ENCODE results near the gene DOCK11. TPM values are rescaled to one million over a fixed set of nuclear protein-coding genes. Genes with fewer than 3 reads are reported as not detected.

The DOCK11 gene
- total and polyA plus RNA-seq, 7 experiments from 2014 or later = 24.2 to 115 (median 78.5) TPM

DNA sequence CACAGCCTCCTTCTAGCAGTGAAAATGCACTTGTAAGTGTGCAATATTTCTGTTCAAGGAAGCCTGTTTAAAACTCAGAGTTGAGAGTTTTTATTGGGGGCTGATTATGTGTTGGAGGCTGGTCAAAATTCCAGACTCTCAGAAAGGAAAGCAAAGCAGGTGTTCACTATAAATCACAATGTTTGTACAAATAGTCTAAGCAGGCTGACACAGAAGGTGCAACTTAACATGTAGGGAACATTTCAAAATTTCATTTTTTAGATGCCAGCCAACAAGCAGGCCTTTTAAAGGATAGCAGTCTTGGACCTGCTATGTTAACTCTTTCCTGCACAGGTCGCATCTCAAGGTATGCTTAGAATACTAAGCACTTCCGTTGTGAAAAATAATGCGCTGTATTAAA, 119.5 kb downstream of the DOCK11 start:
- peaks cover 0 to 12% (median 10%) of the 10 kb centered on the region in 5 donors for H3K36me3 Mint-ChIP-seq
- H3K9me3 Mint-ChIP-seq = no peaks in the 10 kb centered on the region
- no peak overlapping the region for H3K27ac ChIP-seq (ENCODE audit: low read depth, low read length)
- CTCF ChIA-PET = no interaction called here
- H3K27ac Mint-ChIP-seq = no peak overlapping the region
- ATAC-seq (no peak), DNase-seq (no peak)
- no peaks in the 10 kb centered on the region for H3K9me3 ChIP-seq (ENCODE audit: control insufficient read depth in 2 of 3, low read length in 3 of 3)
- H3K4me1 ChIP-seq (ENCODE audit: control insufficient read depth in 2 of 2, insufficient read depth in 2 of 2, low read length in 2 of 2) = no peaks in the 10 kb centered on the region
- peaks cover 15 to 61% (median 20%) of the 10 kb centered on the region in 3 experiments for H3K36me3 ChIP-seq (ENCODE audit: control insufficient read depth in 2 of 3, insufficient read depth in 3 of 3, low read length in 3 of 3)
- H3K27me3 ChIP-seq (ENCODE audit: control insufficient read depth in 2 of 2, insufficient read depth in 2 of 2, low read length in 2 of 2) = no peaks in the 10 kb centered on the region
- no peak overlapping the region for H3K4me3 Mint-ChIP-seq
- H3K4me1 Mint-ChIP-seq = peaks cover 0 to 9% (median 0%) of the 10 kb centered on the region in 7 donors
- POLR2A ChIA-PET = no interaction called here
- no peak overlapping the region for H3K4me3 ChIP-seq (ENCODE audit: low read length)
- intact Hi-C loops (cut with micrococcal nuclease) = no loop called here
- H3K27me3 Mint-ChIP-seq = no peaks in the 10 kb centered on the region

DNA sequence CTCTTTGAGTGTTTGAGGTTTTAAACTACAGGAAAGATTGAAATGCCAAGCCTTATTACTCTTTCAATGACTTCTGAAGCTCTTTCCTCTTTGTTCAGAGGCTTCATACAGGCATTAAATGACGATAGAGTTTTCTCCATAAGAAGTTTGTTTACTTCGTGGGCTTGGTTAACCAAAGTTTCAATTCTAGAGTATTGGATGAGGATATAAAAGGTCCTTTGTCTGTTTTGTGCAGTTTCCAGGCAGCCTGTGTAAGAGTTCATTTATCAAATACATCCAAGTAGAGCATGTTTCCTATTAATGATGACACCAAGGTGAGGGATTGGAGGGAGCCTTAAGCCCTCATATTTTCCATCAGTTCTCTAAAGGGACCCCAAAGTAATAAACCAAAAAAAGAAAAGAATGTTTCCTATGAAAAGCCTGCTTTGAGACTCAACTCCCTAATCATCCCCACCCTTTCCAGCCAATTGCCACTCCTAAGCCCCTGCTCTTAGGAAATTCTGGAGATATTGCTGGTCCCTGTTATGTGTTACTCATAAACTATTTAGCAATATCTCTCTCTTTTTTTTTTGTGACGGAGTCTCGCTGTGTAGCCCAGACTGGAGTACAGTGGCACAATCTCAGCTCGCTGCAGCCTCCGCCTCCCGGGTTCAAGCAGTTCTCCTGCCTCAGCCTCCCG, 125.6 kb downstream of the DOCK11 start:
- H3K9me3 Mint-ChIP-seq = no peaks in the 10 kb centered on the region
- ChIA-PET CTCF (no interaction called here), POLR2A (no interaction called here)
- no peak overlapping the region for H3K4me3 Mint-ChIP-seq
- intact Hi-C loops (cut with micrococcal nuclease) = no loop called here
- peaks cover 0 to 39% (median under 1%) of the 10 kb centered on the region in 3 experiments for H3K36me3 ChIP-seq (ENCODE audit: control insufficient read depth in 2 of 3, insufficient read depth in 3 of 3, low read length in 3 of 3)
- peak overlapping the region in 2 of 9 donors; percentile 32 for H3K27ac Mint-ChIP-seq
- H3K4me1 Mint-ChIP-seq = peaks cover 0 to 1% (median 0%) of the 10 kb centered on the region in 7 donors
- DNase-seq (no peak), ATAC-seq (no peak)
- H3K4me3 ChIP-seq (ENCODE audit: low read length) = no peak overlapping the region
- H3K27me3 ChIP-seq (ENCODE audit: control insufficient read depth in 2 of 2, insufficient read depth in 2 of 2, low read length in 2 of 2) = no peaks in the 10 kb centered on the region
- no peaks in the 10 kb centered on the region for H3K4me1 ChIP-seq (ENCODE audit: control insufficient read depth in 2 of 2, insufficient read depth in 2 of 2, low read length in 2 of 2)
- peaks cover 0 to 7% (median 3%) of the 10 kb centered on the region in 5 donors for H3K36me3 Mint-ChIP-seq
- H3K9me3 ChIP-seq (ENCODE audit: control insufficient read depth in 2 of 3, low read length in 3 of 3) = no peaks in the 10 kb centered on the region
- no peaks in the 10 kb centered on the region for H3K27me3 Mint-ChIP-seq
- H3K27ac ChIP-seq (ENCODE audit: low read depth, low read length) = no peak overlapping the region

DNA sequence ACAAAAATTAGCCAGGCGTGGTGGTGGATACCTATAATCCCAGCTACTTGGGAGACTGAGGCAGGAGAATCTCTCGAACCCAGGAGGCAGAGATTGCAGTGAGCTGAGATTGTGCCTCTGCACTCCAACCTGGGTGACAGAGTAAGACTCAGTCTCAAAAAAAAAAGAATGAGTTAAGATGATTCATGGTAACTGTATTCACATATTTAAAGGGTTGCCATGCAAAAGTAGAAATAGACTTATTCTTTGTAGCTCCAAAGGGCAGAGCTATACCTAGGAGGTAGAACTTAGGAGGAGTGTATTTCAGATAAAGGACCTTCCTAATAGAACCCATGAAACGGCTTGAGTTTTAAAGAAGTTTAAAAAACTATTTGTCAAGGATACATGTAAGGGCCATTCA, 127.4 kb downstream of the DOCK11 start:
- ATAC-seq (no peak), DNase-seq (no peak)
- H3K4me3 Mint-ChIP-seq = no peak overlapping the region
- peaks cover 0 to 1% (median 0%) of the 10 kb centered on the region in 7 donors for H3K4me1 Mint-ChIP-seq
- H3K36me3 Mint-ChIP-seq = peaks cover 0 to 12% (median 3%) of the 10 kb centered on the region in 5 donors
- no peaks in the 10 kb centered on the region for H3K4me1 ChIP-seq (ENCODE audit: control insufficient read depth in 2 of 2, insufficient read depth in 2 of 2, low read length in 2 of 2)
- no peaks in the 10 kb centered on the region for H3K27me3 Mint-ChIP-seq
- ChIA-PET POLR2A (interaction anchor here (0.6 kb wide), 1 partner anchor 16 kb away, joined by 3 read pairs; no protein-coding TSS in a partner anchor), CTCF (interaction anchor here (1.1 kb wide), 1 partner anchor 9 kb away, joined by 3 read pairs; no protein-coding TSS in a partner anchor)
- H3K36me3 ChIP-seq (ENCODE audit: control insufficient read depth in 2 of 3, insufficient read depth in 3 of 3, low read length in 3 of 3) = peaks cover 0 to 51% (median 8%) of the 10 kb centered on the region in 3 experiments
- H3K27ac Mint-ChIP-seq = peak overlapping the region in 1 of 9 donors; percentile 75
- no peaks in the 10 kb centered on the region for H3K9me3 Mint-ChIP-seq
- no peak overlapping the region for H3K4me3 ChIP-seq (ENCODE audit: low read length)
- H3K27me3 ChIP-seq (ENCODE audit: control insufficient read depth in 2 of 2, insufficient read depth in 2 of 2, low read length in 2 of 2) = no peaks in the 10 kb centered on the region
- no peak overlapping the region for H3K27ac ChIP-seq (ENCODE audit: low read depth, low read length)
- intact Hi-C loops (cut with micrococcal nuclease) = no loop called here
- no peaks in the 10 kb centered on the region for H3K9me3 ChIP-seq (ENCODE audit: control insufficient read depth in 2 of 3, low read length in 3 of 3)

DNA sequence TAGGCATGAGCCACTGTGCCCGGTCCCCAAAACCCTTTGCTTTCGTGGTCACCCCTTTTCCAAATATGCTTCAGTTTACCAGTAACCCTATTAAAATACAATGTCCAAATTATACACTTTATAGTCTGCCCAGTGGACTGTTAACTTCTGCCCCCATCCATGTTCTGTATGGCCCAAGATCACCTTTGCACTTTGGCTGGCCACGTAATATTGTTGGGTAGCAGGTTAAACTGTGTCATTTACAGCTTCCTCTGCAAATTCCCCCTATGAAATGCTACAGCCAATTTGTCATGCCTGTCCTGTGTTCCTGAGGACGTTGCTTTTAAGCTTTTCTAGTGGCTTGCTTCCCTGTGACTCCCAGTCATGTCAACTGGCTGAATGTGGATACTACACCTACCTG, 130.7 kb downstream of the DOCK11 start:
- Histone ChIP-seq H3K9me3 (ENCODE audit: control insufficient read depth in 2 of 3, low read length in 3 of 3) (no peaks in the 10 kb centered on the region), H3K27ac (ENCODE audit: low read depth, low read length) (no peak overlapping the region), H3K36me3 (ENCODE audit: control insufficient read depth in 2 of 3, insufficient read depth in 3 of 3, low read length in 3 of 3) (peaks cover 9 to 58% (median 16%) of the 10 kb centered on the region in 3 experiments), H3K4me3 (ENCODE audit: low read length) (no peak overlapping the region), H3K27me3 (ENCODE audit: control insufficient read depth in 2 of 2, insufficient read depth in 2 of 2, low read length in 2 of 2) (no peaks in the 10 kb centered on the region), H3K4me1 (ENCODE audit: control insufficient read depth in 2 of 2, insufficient read depth in 2 of 2, low read length in 2 of 2) (no peaks in the 10 kb centered on the region)
- H3K27me3 Mint-ChIP-seq = no peaks in the 10 kb centered on the region
- ATAC-seq (no peak), DNase-seq (no peak)
- H3K36me3 Mint-ChIP-seq = peaks cover 0 to 13% (median 3%) of the 10 kb centered on the region in 5 donors
- no peaks in the 10 kb centered on the region for H3K9me3 Mint-ChIP-seq
- ChIA-PET CTCF (no interaction called here), POLR2A (no interaction called here)
- H3K4me3 Mint-ChIP-seq = no peak overlapping the region
- H3K4me1 Mint-ChIP-seq = peaks cover 0 to 1% (median 0%) of the 10 kb centered on the region in 7 donors
- peak overlapping the region in 3 of 9 donors; percentile 33 to 70 (median 41) for H3K27ac Mint-ChIP-seq
- intact Hi-C loops (cut with micrococcal nuclease) = no loop called here

DNA sequence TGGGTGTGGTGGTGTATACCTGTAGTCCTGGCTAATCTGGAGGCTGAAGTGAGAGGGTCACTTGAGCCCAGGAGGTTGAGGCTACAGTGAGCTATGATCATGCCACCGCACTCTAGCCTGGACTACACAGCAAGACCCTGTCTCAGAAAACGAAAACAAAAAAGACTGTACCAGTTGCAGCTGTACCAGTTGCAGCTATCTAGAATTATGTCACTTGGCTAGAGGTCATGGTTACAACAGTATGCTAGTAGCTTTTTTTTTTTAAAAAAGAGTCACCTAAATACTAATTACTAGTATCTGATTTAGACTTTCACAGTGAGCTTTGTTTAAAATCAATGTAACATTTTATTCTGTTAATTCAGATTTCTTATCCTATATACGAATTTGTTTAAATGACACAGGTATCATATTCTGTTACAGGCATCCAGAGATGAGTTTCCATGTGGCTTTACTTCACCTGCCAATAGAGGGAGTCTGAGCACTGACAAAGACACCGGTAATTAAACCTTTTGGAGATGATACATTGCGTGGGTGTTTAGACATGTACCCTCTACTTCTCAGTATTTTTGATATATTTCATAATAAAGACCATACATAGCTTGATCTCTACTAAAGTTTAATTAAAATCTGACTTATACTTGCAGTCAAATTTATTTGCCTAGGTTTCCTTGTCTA, 131.6 kb downstream of the DOCK11 start:
- ChIA-PET POLR2A (no interaction called here), CTCF (no interaction called here)
- H3K27me3 Mint-ChIP-seq = no peaks in the 10 kb centered on the region
- peaks cover 0 to 1% (median 0%) of the 10 kb centered on the region in 7 donors for H3K4me1 Mint-ChIP-seq
- intact Hi-C loops (cut with micrococcal nuclease) = no loop called here
- DNase-seq = no peak
- no peaks in the 10 kb centered on the region for H3K9me3 ChIP-seq (ENCODE audit: control insufficient read depth in 2 of 3, low read length in 3 of 3)
- H3K4me1 ChIP-seq (ENCODE audit: control insufficient read depth in 2 of 2, insufficient read depth in 2 of 2, low read length in 2 of 2) = no peaks in the 10 kb centered on the region
- no peak overlapping the region for H3K4me3 Mint-ChIP-seq
- H3K4me3 ChIP-seq (ENCODE audit: low read length) = no peak overlapping the region
- H3K36me3 Mint-ChIP-seq = peaks cover 0 to 17% (median 3%) of the 10 kb centered on the region in 5 donors
- H3K27ac ChIP-seq (ENCODE audit: low read depth, low read length) = no peak overlapping the region
- no peak for ATAC-seq
- H3K36me3 ChIP-seq (ENCODE audit: control insufficient read depth in 2 of 3, insufficient read depth in 3 of 3, low read length in 3 of 3) = peaks cover 10 to 56% (median 16%) of the 10 kb centered on the region in 3 experiments
- H3K27me3 ChIP-seq (ENCODE audit: control insufficient read depth in 2 of 2, insufficient read depth in 2 of 2, low read length in 2 of 2) = no peaks in the 10 kb centered on the region
- H3K9me3 Mint-ChIP-seq = no peaks in the 10 kb centered on the region
- peak overlapping the region in 2 of 9 donors; percentile 41 to 70 for H3K27ac Mint-ChIP-seq

DNA sequence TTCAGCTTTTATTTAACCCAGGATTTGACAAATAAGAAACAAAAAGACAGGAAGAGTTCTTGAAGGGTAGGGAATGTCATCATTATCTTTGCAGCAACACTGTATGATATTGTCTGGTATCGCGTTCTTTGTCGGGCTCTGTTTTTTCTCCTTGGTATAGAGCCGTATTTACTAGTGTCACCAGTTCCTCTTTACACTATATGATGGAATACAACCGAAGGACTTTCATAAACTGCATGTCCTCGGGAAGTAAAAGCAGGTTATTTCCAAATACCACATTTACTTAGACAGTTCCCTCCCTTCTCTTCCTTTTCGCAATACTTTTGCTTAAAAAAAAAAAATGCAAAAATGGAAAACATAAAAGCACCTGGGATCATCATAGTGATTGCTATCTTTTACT, 135.2 kb downstream of the DOCK11 start:
- Histone ChIP-seq H3K4me1 (ENCODE audit: control insufficient read depth in 2 of 2, insufficient read depth in 2 of 2, low read length in 2 of 2) (no peaks in the 10 kb centered on the region), H3K36me3 (ENCODE audit: control insufficient read depth in 2 of 3, insufficient read depth in 3 of 3, low read length in 3 of 3) (peaks cover 14 to 64% (median 20%) of the 10 kb centered on the region in 3 experiments), H3K4me3 (ENCODE audit: low read length) (no peak overlapping the region), H3K27ac (ENCODE audit: low read depth, low read length) (no peak overlapping the region), H3K9me3 (ENCODE audit: control insufficient read depth in 2 of 3, low read length in 3 of 3) (no peaks in the 10 kb centered on the region), H3K27me3 (ENCODE audit: control insufficient read depth in 2 of 2, insufficient read depth in 2 of 2, low read length in 2 of 2) (no peaks in the 10 kb centered on the region)
- no peak overlapping the region for H3K4me3 Mint-ChIP-seq
- H3K36me3 Mint-ChIP-seq = peaks cover 4 to 22% (median 7%) of the 10 kb centered on the region in 5 donors
- DNase-seq = no peak
- ChIA-PET POLR2A (no interaction called here), CTCF (no interaction called here)
- no peak for ATAC-seq
- no peak overlapping the region for H3K27ac Mint-ChIP-seq
- no peaks in the 10 kb centered on the region for H3K27me3 Mint-ChIP-seq
- no peaks in the 10 kb centered on the region for H3K9me3 Mint-ChIP-seq
- intact Hi-C loops (cut with micrococcal nuclease) = loop anchor here in 1 of 2 donors (5.0 kb wide), 1 partner anchor 36 kb away; no protein-coding TSS in a partner anchor
- H3K4me1 Mint-ChIP-seq = peaks cover 0 to 9% (median 0%) of the 10 kb centered on the region in 7 donors
